Activated B cell treated with CpG ODN at 0.5 μM for 24 hours (primary cell): ENCODE data around the gene EPM2AIP1. TPM values are rescaled to one million over a fixed set of nuclear protein-coding genes. Genes with fewer than 3 reads are reported as not detected.
"Not testable (repeated sequence)": the region's sequence is repeated elsewhere in the genome, so short reads cannot be mapped to it uniquely, and the experiment has no call there.

Source experiments
- ATAC-seq: fragments of 200-7000 bp; cut with Tn5 transposase; one replicate; pipeline ENCODE4 v1.10.0; 2021; ENCODE audit warnings: low read depth, mild to moderate bottlenecking, moderate library complexity
- CTCF ChIA-PET: fragments of 350-600 bp; sonication (Branson Sonifier 250); formaldehyde crosslinking; loops from one replicate; lab custom pipeline; 2021; ENCODE audit warnings: antibody characterized with exemption; lab: Charles Lee
- POLR2A ChIA-PET: fragments of 350-600 bp; sonication (Branson Sonifier 250); formaldehyde crosslinking; loops from one replicate; lab custom pipeline; 2021; ENCODE audit warnings: antibody characterized with exemption; lab: Charles Lee
- DNase-seq: peaks from one replicate; pipeline ENCODE4 v3.0.0; 2022
- H3K27ac Mint-ChIP-seq: one replicate; pipeline ENCODE4 v1.8.0; 2020; ENCODE audit warnings: mixed read lengths
- H3K27me3 Mint-ChIP-seq: one replicate; pipeline ENCODE4 v1.8.0; 2021; ENCODE audit warnings: mixed read lengths
- H3K36me3 Mint-ChIP-seq: one replicate; pipeline ENCODE4 v1.8.0; 2021; ENCODE audit warnings: low read depth, mixed read lengths
- H3K4me1 Mint-ChIP-seq: one replicate; pipeline ENCODE4 v1.8.0; 2021; ENCODE audit warnings: mixed read lengths
- H3K4me3 Mint-ChIP-seq: one replicate; pipeline ENCODE4 v1.8.0; 2020; ENCODE audit warnings: mild to moderate bottlenecking, mixed read lengths
- H3K9me3 Mint-ChIP-seq: one replicate; pipeline ENCODE4 v1.8.0; 2020; ENCODE audit warnings: mixed read lengths
- intact Hi-C: fragments of 100-400 bp; cut with micrococcal nuclease; formaldehyde crosslinking; loops from one replicate; pipeline ENCODE4 v1.15.1; 2024
- total RNA-seq: library from RNA; stranded (reverse); gene quantifications from 2 replicates; pipeline ENCODE4 v1.2.3, GENCODE V29; 2022
- TF ChIP-seq, protein P1 (sequence below): fragments of 200-600 bp; IDR thresholded peaks from one replicate; pipeline ENCODE4 v1.8.0; 2022; ENCODE audit warnings: antibody characterized with exemption, mild to moderate bottlenecking

The EPM2AIP1 gene
- total RNA-seq, 1 donor from 2014 or later, result 30.7 TPM

GRCh38 chr3:36964331-36964730, 28.6 kb downstream of the EPM2AIP1 start:
- intact Hi-C loops, result no loop called here
- Mint-ChIP-seq H3K4me3 (no peak overlapping the region), H3K9me3 (no peaks in the 10 kb centered on the region), H3K36me3 (no peaks in the 10 kb centered on the region), H3K4me1 (peaks cover 21% of the 10 kb centered on the region), H3K27me3 (no peaks in the 10 kb centered on the region), H3K27ac (no peak overlapping the region)
- TF ChIP-seq, protein P1, sequence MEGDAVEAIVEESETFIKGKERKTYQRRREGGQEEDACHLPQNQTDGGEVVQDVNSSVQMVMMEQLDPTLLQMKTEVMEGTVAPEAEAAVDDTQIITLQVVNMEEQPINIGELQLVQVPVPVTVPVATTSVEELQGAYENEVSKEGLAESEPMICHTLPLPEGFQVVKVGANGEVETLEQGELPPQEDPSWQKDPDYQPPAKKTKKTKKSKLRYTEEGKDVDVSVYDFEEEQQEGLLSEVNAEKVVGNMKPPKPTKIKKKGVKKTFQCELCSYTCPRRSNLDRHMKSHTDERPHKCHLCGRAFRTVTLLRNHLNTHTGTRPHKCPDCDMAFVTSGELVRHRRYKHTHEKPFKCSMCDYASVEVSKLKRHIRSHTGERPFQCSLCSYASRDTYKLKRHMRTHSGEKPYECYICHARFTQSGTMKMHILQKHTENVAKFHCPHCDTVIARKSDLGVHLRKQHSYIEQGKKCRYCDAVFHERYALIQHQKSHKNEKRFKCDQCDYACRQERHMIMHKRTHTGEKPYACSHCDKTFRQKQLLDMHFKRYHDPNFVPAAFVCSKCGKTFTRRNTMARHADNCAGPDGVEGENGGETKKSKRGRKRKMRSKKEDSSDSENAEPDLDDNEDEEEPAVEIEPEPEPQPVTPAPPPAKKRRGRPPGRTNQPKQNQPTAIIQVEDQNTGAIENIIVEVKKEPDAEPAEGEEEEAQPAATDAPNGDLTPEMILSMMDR, result no peak
- ATAC-seq, result no peak
- DNase-seq, result no peak
- ChIA-PET POLR2A (interaction anchor here (0.8 to 1.3 kb wide), 2 partner anchors 20 to 60 kb away, joined by 5 to 6 read pairs; partner anchors contain the start of gene TRANK1), CTCF (interaction anchor here (1.3 kb wide), 1 partner anchor 95 kb away, joined by 5 read pairs; no protein-coding TSS in a partner anchor)

DNA sequence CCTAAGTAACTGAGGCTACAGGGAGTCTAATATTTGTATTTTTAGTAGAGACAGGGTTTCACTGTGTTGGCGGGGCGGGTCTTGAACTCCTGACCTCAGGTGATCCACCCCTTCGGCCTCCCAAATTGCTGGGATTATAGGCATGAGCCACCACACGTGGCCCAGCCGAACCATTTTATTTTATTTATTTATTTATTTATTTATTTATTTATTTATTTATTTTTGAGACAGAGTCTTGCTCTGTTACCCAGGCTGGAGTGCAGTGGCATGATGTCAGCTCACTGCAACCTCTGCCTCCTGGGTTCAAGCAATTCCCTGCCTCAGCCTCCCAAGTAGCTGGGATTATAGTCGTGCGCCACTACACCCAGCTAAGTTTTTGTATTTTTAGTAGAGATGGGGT, 29.9 kb downstream of the EPM2AIP1 start:
- ChIA-PET POLR2A (interaction anchor here (0.9 kb wide), 1 partner anchor 29 kb away, joined by 3 read pairs; no protein-coding TSS in a partner anchor), CTCF (interaction anchor here (0.5 to 1.3 kb wide), 2 partner anchors 94 to 96 kb away, joined by 4 to 5 read pairs; no protein-coding TSS in a partner anchor)
- H3K27me3 Mint-ChIP-seq, DNase-seq, H3K36me3 Mint-ChIP-seq, H3K4me3 Mint-ChIP-seq, H3K27ac Mint-ChIP-seq, intact Hi-C loops, H3K9me3 Mint-ChIP-seq, ATAC-seq: not testable (repeated sequence)
- H3K4me1 Mint-ChIP-seq, result peaks cover 25% of the 10 kb centered on the region

GRCh38 chr3:36960502-36960901, 32.4 kb downstream of the EPM2AIP1 start:
- Mint-ChIP-seq H3K4me3 (no peak overlapping the region), H3K9me3 (no peaks in the 10 kb centered on the region), H3K27ac (no peak overlapping the region), H3K27me3 (no peaks in the 10 kb centered on the region), H3K36me3 (no peaks in the 10 kb centered on the region), H3K4me1 (peaks cover 34% of the 10 kb centered on the region)
- POLR2A ChIA-PET, result no interaction called here
- ATAC-seq, result no peak
- intact Hi-C loops, result no loop called here
- TF ChIP-seq, protein P1, result no peak
- CTCF ChIA-PET, result interaction anchor here (0.8 to 3.7 kb wide), 4 partner anchors 16 to 143 kb away, joined by 3 to 70 read pairs (median 6); partner anchors contain the start of gene TRANK1
- no peak for DNase-seq

DNA sequence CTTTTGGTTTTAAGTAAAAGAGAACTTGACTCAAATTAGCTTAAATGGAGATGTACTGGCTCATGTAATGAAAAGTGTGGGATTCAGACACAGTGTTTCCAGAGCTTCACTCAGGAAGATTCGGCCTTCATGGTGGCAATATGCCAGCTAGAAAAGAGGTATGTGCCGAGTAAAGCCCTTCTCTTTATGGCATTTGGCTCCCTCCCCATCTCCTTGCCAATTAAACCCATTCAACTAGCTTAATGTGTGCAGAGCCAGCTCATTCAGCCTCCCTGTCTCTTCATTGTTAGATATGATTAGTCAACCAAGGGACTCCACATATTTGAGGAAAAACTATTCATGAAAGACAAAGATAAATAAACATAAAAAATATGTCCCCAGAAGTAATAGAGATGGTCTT, 33.1 kb downstream of the EPM2AIP1 start:
- ChIA-PET POLR2A (interaction anchor here (0.7 to 1.6 kb wide), 5 partner anchors 10 to 144 kb away, joined by 3 to 14 read pairs (median 6); no protein-coding TSS in a partner anchor), CTCF (interaction anchor here (0.6 to 4.7 kb wide), 15 partner anchors 11 to 172 kb away, joined by 3 to 71 read pairs (median 6); partner anchors contain the start of genes EPM2AIP1, MLH1 and TRANK1)
- no peaks in the 10 kb centered on the region for H3K9me3 Mint-ChIP-seq
- H3K4me3 Mint-ChIP-seq, result no peak overlapping the region
- TF ChIP-seq, protein P1, result no peak
- intact Hi-C loops, result loop anchor here (2.0 kb wide), 1 partner anchor 47 kb away; no protein-coding TSS in a partner anchor
- peaks cover 27% of the 10 kb centered on the region for H3K4me1 Mint-ChIP-seq
- H3K36me3 Mint-ChIP-seq, result no peaks in the 10 kb centered on the region
- ATAC-seq (no peak), DNase-seq (no peak)
- no peak overlapping the region for H3K27ac Mint-ChIP-seq
- no peaks in the 10 kb centered on the region for H3K27me3 Mint-ChIP-seq

DNA sequence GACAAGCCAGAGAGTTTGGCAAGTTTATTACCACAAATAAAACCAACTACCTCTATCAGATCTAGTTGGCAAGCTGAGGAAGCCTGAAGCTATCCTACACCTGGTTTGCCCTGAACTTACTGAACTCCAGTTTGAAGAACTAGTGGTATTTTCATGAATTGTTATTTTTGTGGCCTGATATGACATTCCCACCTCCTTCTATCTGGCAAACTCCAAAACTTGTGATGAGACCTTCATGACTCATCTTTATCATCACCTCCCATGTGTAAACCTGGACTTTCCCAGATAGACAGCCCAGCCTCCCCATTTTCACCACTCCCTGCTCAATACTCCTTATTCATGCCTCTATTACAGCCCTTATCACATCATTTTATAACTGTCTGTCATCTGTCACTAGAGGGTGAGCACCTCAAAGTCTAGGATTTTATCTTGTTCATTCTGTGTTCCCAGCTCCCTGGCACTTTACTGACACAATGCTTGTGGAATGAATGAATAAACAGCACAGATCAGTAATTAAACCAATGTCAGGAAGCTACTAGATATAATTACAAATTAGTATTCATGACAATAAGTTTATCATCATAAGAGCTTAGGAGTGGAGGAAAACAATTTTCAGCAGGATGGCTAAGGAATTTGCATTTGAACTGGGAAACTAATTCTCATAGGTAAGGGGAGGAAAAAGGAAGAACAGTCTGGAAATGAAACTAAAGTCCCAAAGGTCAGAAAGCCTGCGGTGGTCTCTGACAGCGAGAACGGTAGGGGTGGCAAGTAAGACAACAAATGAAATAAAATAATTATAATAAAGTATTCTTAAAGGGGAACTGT, 34.9 kb downstream of the EPM2AIP1 start:
- no peaks in the 10 kb centered on the region for H3K36me3 Mint-ChIP-seq
- H3K4me3 Mint-ChIP-seq, result no peak overlapping the region
- peaks cover 20% of the 10 kb centered on the region for H3K4me1 Mint-ChIP-seq
- ATAC-seq (no peak), DNase-seq (no peak)
- intact Hi-C loops, result loop anchor here (1.0 to 2.0 kb wide), 9 partner anchors 12 to 229 kb away; no protein-coding TSS in a partner anchor
- ChIA-PET CTCF (interaction anchor here (0.5 to 4.7 kb wide), 45 partner anchors 7 to 256 kb away, joined by 3 to 71 read pairs (median 5); partner anchors contain the start of genes EPM2AIP1, MLH1 and TRANK1), POLR2A (interaction anchor here (0.6 to 2.0 kb wide), 16 partner anchors 14 to 260 kb away, joined by 3 to 15 read pairs (median 5); partner anchors contain the start of genes EPM2AIP1, MLH1 and TRANK1)
- no peaks in the 10 kb centered on the region for H3K27me3 Mint-ChIP-seq
- peak overlapping the region; percentile 33 for H3K27ac Mint-ChIP-seq
- H3K9me3 Mint-ChIP-seq, result no peaks in the 10 kb centered on the region
- TF ChIP-seq, protein P1, result no peak
